ENCODE measurements around the gene SMIM22. TPM values are rescaled to one million over a fixed set of nuclear protein-coding genes. Genes with fewer than 3 reads are reported as not detected.

The SMIM22 gene, protein sequence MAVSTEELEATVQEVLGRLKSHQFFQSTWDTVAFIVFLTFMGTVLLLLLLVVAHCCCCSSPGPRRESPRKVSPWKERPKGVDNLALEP
- not detected for total RNA-seq
- long read RNA-seq, partial matches to known transcripts = 0 of 1 reads
- long read RNA-seq, other reads (novel, unspliced or antisense) = 1 of 1 reads

DNA sequence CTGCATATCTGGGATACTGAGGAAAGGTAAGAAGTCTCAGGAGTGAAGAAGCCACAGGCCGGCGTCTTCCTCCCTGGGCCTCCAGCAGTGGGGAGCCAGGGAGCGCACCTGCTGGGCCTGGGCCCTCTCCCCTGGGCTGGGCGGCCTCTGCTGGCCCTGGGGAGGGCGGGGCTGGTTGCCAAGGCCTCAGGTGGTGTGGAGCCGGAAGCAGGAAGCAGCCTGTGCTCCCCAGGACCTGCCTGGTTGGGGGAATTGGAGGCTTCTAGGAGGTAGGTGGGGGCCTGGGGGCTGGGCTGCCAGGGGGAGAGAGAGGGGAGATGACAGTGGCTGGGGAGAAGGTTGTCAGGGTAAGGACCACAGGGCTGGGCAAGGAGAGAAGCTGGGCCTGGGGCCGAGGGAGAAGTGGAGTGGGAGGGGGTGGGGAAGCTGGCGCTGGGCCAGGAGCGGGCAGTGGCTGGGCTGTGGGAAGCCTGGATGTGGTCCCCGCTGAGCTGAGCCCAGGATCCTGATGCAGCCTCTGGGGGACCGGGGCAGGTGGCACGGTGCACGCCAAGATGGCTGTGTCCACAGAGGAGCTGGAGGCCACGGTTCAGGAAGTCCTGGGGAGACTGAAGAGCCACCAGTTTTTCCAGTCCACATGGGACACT is at the start of gene SMIM22:
Gene SMIM22 (plus strand): TSS at position 189 of the 647 bp plus-strand sequence. CDS start 366 bp downstream, at position 555.
- intact Hi-C loops (cut with DNase I) = no loop called here
- DNase-seq (ENCODE audit: missing footprints) (no peak), ATAC-seq (no peak)

DNA sequence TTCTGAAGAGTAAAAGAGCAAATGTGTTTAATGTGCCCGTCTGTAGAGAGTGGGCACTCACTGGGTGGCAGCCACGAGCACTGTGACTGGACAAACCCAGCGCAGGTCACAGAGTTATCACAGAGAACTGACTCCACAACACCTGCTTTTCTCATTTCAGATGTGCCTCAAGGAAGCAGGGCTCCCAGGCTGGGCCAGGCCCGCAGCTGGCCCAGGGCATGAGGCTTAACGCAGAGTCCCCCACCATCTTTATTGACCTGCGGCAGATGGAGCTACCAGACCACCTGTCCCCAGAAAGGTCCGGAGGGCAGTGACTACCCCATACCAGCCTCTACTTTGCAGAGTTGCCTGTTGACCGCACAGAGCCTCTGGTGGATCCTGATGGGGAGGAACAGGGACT is 49.0 kb upstream of the SMIM22 start:
- no peak for DNase-seq (ENCODE audit: missing footprints)
- intact Hi-C loops (cut with DNase I) = no loop called here
- no peak for ATAC-seq

- DNase-seq (ENCODE audit: missing footprints) = no peak
- peak; percentile 18 for ATAC-seq
- intact Hi-C loops (cut with DNase I) = no loop called here
Measured at GRCh38 chr16:4746991-4747574, 48.1 kb upstream of the SMIM22 start.

DNA sequence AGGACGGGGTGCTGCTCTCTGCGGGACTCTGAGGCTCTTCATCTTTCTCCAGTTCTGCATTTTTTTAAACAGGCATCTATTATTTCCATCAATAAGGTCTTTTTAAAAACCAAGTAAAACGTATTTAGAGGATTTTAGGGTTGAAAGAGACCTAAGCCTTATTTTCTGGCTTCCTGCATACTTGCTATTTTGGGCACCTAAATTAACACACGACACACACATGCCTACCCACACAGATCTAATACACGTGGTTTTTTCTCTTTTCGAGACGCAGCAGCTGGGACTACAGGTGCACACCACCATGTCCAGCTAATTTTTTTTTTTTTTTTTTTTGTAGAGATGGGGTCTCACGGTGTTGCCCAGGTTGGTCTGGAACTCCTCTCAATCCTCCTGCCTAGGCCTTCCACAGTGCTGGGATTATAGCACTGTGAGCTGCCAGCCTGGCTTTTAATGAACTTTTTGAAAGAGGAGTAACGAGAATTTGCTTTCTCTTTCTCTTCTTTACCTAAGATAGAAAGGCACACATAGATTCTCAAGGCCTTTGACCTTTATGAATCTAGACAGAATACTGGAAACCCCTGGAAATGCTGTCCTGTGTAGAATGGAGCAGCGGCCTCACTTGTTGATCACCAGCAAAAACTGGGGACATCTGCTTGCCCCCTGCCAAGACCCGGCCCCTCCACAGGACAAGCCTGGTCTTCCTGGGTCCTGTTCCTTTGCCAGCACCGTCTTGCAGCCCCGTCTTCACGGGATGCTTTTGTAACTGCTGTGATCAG is 47.1 kb upstream of the SMIM22 start:
- no peak for DNase-seq (ENCODE audit: missing footprints)
- intact Hi-C loops (cut with DNase I) = no loop called here
- no peak for ATAC-seq

DNA sequence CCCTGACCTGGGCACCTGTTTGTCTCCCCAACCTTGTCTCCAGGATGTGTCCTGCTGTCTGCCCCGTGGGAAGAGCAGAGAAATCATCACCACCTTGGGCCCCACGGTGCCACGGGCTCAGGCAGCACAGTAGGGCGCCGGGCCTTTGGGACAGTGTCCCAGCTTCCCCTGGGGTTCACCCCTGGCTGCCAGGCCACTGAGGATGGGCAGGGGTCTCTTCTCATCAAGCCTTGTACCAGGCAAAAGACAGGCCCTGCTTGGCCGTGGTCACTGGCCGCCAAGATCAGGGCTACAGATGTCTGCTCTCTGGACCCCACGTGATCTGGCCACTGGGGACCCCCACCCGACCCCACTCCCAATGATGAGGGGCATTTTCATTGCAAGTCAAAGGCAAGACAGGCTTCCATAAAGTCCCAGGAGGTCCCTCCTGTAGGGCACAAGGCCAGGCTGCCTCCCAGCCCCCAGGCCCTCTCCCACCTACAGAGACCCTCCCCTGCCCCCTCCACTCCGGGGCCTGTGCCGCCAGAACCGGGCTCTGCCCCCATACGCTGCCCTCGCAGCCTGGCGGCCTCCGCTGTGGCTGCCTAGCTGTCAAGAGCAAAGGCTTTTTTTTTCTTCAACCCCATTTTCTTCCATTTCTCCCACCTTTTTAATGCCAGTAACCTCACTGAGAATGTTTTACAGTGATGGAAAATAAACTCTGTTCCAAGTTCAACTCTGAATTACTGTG is 46.3 kb upstream of the SMIM22 start:
- ATAC-seq = no peak
- intact Hi-C loops (cut with DNase I) = no loop called here
- DNase-seq (ENCODE audit: missing footprints) = no peak

DNA sequence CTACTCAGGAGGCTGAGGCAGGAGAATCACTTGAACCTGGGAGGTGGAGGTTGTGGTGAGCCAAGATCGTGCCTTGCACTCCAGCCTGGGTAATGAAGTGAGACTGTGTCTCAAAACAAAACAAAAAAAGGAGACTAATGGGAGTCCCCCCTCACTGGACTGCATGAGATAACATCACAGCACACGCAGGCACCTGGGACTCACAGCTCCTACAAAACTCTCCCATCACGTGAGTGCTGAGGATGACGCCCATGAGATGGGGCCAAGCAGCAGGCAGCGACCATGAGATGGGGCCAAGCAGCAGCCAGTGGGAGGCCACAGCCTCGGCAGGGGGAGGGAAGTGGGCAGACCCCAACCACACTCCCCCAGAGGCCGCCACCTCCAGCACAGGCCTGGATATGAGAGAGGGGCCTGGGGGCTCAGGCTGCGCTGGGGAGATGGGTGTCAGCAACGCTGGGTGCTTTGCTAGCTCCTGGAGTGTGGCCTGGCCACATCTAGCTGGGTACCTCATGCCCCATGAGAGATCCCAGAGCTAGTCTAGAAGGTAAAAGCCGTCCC is 45.4 kb upstream of the SMIM22 start:
- ATAC-seq (no peak), DNase-seq (ENCODE audit: missing footprints) (no peak)
- intact Hi-C loops (cut with DNase I) = no loop called here

DNA sequence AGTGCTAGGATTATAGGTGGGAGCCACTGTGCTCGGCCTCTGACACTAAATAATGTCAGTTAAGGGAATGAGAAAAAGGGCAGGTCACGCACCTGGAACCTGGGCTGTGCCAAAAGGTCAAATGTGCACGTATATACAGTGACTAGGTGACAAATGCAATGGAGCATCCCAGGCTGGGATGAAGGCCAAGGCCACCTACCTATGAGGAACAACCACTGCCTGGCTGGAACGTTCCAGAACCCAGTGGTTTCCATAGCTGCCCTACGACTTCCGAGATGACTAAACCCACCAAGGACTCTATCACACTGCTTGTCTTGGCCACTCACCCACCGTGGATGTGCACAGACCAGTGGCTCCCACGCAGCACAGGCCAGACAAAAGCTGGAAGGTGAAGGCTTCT is 44.3 kb upstream of the SMIM22 start:
- intact Hi-C loops (cut with DNase I) = no loop called here
- no peak for ATAC-seq
- no peak for DNase-seq (ENCODE audit: missing footprints)

DNA sequence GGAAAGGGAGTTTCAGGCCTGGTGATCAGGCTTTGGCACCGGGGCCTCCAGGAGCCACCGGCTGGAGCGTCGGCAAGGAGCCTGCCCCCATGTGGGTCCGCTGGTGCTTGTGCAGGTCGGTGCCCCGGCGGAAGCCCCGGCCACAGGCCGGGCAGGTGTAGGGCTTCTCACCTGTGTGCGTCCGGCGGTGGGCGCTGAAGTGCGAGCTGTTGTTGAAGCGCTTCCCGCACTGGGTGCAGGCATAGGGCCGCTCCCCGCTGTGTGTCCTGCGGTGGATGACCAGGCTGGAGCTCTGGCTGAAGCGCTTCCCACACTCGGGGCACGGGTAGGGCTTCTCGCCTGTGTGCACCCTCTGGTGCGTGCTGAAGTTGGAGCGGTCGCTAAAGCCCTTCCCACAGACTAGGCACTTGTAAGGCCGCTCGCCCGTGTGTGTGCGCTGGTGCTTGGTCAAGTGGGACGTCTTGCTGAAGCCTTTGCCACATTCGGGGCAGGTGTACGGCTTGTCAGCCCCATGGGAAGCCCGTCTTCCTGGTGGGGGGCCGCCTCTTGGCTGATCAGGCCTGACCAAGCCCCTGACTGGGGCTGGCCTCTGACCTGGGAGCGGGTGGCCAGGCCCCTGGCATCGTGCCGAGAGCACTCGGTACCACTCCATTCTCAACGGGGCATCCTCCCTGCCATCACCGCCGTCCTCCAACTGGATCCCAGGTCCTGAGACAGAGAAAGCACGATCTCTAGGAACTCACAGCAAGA is 42.6 kb upstream of the SMIM22 start:
- no peak for DNase-seq (ENCODE audit: missing footprints)
- no peak for ATAC-seq
- intact Hi-C loops (cut with DNase I) = no loop called here

- ATAC-seq = no peak
- DNase-seq (ENCODE audit: missing footprints) = no peak
- intact Hi-C loops (cut with DNase I) = no loop called here
Measured at GRCh38 chr16:4753227-4753626, 41.9 kb upstream of the SMIM22 start.

- no peak for ATAC-seq
- intact Hi-C loops (cut with DNase I) = no loop called here
- no peak for DNase-seq (ENCODE audit: missing footprints)
Measured at GRCh38 chr16:4754865-4755264, 40.3 kb upstream of the SMIM22 start.

GRCh38 chr16:4755687-4756086 is 39.5 kb upstream of the SMIM22 start:
- no peak for DNase-seq (ENCODE audit: missing footprints)
- no peak for ATAC-seq
- intact Hi-C loops (cut with DNase I) = no loop called here

- DNase-seq (ENCODE audit: missing footprints) (no peak), ATAC-seq (no peak)
- intact Hi-C loops (cut with DNase I) = no loop called here
Measured at GRCh38 chr16:4760221-4760910, 34.8 kb upstream of the SMIM22 start.

GRCh38 chr16:4762205-4762604 is 33.0 kb upstream of the SMIM22 start:
- DNase-seq (ENCODE audit: missing footprints) (no peak), ATAC-seq (no peak)
- intact Hi-C loops (cut with DNase I) = no loop called here

DNA sequence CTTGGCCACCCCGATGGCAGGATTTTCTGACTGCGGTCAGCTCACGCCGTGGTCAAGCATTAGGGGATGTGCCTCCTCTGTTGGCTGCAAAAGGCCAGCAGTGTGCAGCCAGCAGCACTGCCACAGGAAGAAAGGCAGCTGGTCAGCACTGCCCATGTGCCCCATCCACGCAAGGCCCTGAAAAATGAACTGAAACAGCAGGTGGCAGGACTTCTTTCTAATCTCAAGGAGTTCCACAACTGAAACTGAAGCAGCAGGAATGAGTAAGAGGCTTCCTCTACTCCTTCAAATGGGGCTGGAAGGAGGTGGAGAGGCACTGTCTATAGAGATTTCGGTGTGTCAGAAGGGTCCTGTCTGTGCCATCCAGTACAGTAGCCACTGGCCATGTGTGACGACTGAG is 31.4 kb upstream of the SMIM22 start:
- ATAC-seq (no peak), DNase-seq (ENCODE audit: missing footprints) (peak; percentile 34)
- intact Hi-C loops (cut with DNase I) = no loop called here

GRCh38 chr16:4765511-4766474 is 29.4 kb upstream of the SMIM22 start:
- intact Hi-C loops (cut with DNase I) = no loop called here
- ATAC-seq = no peak
- DNase-seq (ENCODE audit: missing footprints) = peak; percentile 37

- ATAC-seq = peak; percentile 95
- intact Hi-C loops (cut with DNase I) = no loop called here
Measured at GRCh38 chr16:4766875-4767628, 28.1 kb upstream of the SMIM22 start, which contains the start of gene ZNF500. ZNF500 (minus strand) TSS chr16:4767162; CDS start chr16:4765978, 1,184 bp downstream.

More at GRCh38 chr16:4766875-4767628, 28.1 kb upstream of the SMIM22 start, which contains the start of gene ZNF500:
- peak; percentile 99 for DNase-seq (ENCODE audit: missing footprints)
